Fibroblast of villous mesenchyme (primary cell): ENCODE data around the gene INSIG2. TPM values are rescaled to one million over a fixed set of nuclear protein-coding genes. Genes with fewer than 3 reads are reported as not detected.

ENCODE experiments used
- DNase-seq: peaks from one replicate; pipeline ENCODE4 v3.0.0-alpha.2; 2010; ENCODE audit warnings: low read depth
- H3K4me3 ChIP-seq: 2 replicates; pipeline ENCODE4 v1.5.1; 2011; ENCODE audit warnings: low read depth, mild to moderate bottlenecking, low read length
- CTCF ChIP-seq: IDR thresholded peaks from 2 replicates; pipeline ENCODE4 v1.5.1; 2012; ENCODE audit warnings: low read depth, mild to moderate bottlenecking, low read length; ENCODE audit not compliant: insufficient read depth
- total RNA-seq: library from RNA; depleted of rRNA; stranded (reverse); fragments of >200 nt; gene quantifications from 2 replicates; pipeline ENCODE4 v1.2.3, GENCODE V29; 2012

INSIG2 gene
- total RNA-seq, 1 donor, result 13.0 TPM

- no peak overlapping the region for H3K4me3 ChIP-seq
- no peak for DNase-seq
- TF ChIP-seq CTCF, result no peak
These were observed 10.2 kb downstream of the INSIG2 start for GRCh38 chr2:118098307-118099030.

GRCh38 chr2:118102433-118103082 lies 14.3 kb downstream of the INSIG2 start:
- H3K4me3 ChIP-seq, result no peak overlapping the region
- TF ChIP-seq CTCF, result no peak
- DNase-seq, result no peak

GRCh38 chr2:118103951-118104940 lies 16.0 kb downstream of the INSIG2 start:
- no peak for DNase-seq
- no peak for TF ChIP-seq CTCF

GRCh38 chr2:118105497-118105896 lies 17.2 kb downstream of the INSIG2 start:
- DNase-seq, result no peak
- no peak overlapping the region for H3K4me3 ChIP-seq
- no peak for TF ChIP-seq CTCF

More at GRCh38 chr2:118103951-118104940, 16.0 kb downstream of the INSIG2 start:
- H3K4me3 ChIP-seq, result no peak overlapping the region

GRCh38 chr2:118106926-118107325 lies 18.7 kb downstream of the INSIG2 start:
- H3K4me3 ChIP-seq, result no peak overlapping the region
- DNase-seq, result no peak
- TF ChIP-seq CTCF, result no peak

- no peak for DNase-seq
- H3K4me3 ChIP-seq, result no peak overlapping the region
- TF ChIP-seq CTCF, result no peak
These were observed 22.0 kb downstream of the INSIG2 start for GRCh38 chr2:118110310-118110709.
